K562 treated with DMSO at 1 percent for 24 hours (cell line): ENCODE data around the gene XPC. TPM values are rescaled to one million over a fixed set of nuclear protein-coding genes. Genes with fewer than 3 reads are reported as not detected.

Experiments
- total RNA-seq: library from RNA; unstranded; fragments of 300-600 nt; gene quantifications from 2 replicates; pipeline ENCODE4 v1.2.3, GENCODE V29; 2022; ENCODE audit warnings: low read depth; ENCODE audit not compliant: insufficient read depth

XPC gene
- total RNA-seq: 49.5 and 51.4 TPM in 2 replicates

GRCh38 chr3:14178247-14179113 lies at the start of gene XPC, which contains the start of gene LSM3:
XPC (minus strand) TSS chr3:14178601; CDS start chr3:14178568, 33 bp downstream.
LSM3 (plus strand) TSS chr3:14178817; CDS start chr3:14178861, 44 bp downstream.

GRCh38 chr3:14124615-14125192 lies 53.7 kb downstream of the XPC start, which contains the start of the genes CHCHD4 and TMEM43:
CHCHD4 (minus strand) TSS chr3:14124870; CDS start chr3:14124676, 194 bp downstream.
TMEM43 (plus strand) TSS chr3:14125052; CDS start chr3:14125194, 142 bp downstream.

Other genes starting within 250 kb of the XPC start
- 14.1 and 14.2 TPM in 2 replicates for gene CHCHD4, start 53.7 kb downstream of the XPC start, total RNA-seq
- gene TMEM43, start 53.5 kb downstream of the XPC start, total RNA-seq: 32.0 and 32.4 TPM in 2 replicates
- 13.8 and 17.1 TPM in 2 replicates for gene LSM3, start 216 bp upstream of the XPC start, total RNA-seq
- gene SLC6A6, start 224.0 kb upstream of the XPC start, total RNA-seq: 47.7 and 48.0 TPM in 2 replicates